Measurements from ENCODE around the gene N4BP2L2.

The N4BP2L2 gene

DNA sequence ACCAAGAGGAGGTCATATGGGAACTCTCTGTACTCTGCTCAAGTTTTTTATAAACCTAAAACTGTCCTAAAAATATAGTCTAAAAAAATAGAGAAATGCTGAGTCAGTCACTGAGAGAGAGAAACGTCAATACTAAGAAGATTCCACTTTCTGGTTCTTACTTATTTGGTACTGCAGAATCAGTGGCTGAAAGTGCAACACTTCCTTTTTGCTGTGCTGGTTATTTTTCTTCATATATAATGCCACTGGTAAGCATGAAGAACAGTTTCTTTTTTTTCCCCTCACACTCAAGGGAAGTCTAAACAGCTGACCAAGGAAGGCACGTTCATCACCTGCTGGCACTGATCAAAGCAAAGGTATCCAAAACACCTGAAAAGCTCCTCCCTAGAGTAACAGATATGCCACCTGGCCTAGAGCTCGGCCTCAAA lies 66.4 kb downstream of the N4BP2L2 start:
- H3K27me3 ChIP-seq (ENCODE audit: control insufficient read depth in 1 of 2, insufficient read depth in 2 of 2, low read length in 2 of 2): no peaks in the 10 kb centered on the region
- H3K27ac ChIP-seq (ENCODE audit: low read depth, low read length): no peak overlapping the region
- no peak overlapping the region for H3K4me3 ChIP-seq (ENCODE audit: low read depth in 1 of 2, low read length in 2 of 2)
- H3K36me3 ChIP-seq (ENCODE audit: control insufficient read depth in 1 of 2, insufficient read depth in 2 of 2, low read length in 2 of 2): no peaks in the 10 kb centered on the region
- no peak overlapping the region for H3K9ac ChIP-seq (ENCODE audit: low read depth in 1 of 2, low read length in 2 of 2)
- H3K9me3 ChIP-seq (ENCODE audit: control insufficient read depth in 1 of 2, low read length in 2 of 2): no peaks in the 10 kb centered on the region
- peaks cover 0 to 7% of the 10 kb centered on the region in 2 donors for H3K4me1 ChIP-seq (ENCODE audit: control insufficient read depth in 1 of 2, insufficient read depth in 2 of 2, low read length in 2 of 2)

GRCh38 chr13:32471187-32471922 lies 67.2 kb downstream of the N4BP2L2 start:
- Histone ChIP-seq H3K27ac (ENCODE audit: low read depth, low read length) (no peak overlapping the region), H3K9ac (ENCODE audit: low read depth in 1 of 2, low read length in 2 of 2) (no peak overlapping the region), H3K4me1 (ENCODE audit: control insufficient read depth in 1 of 2, insufficient read depth in 2 of 2, low read length in 2 of 2) (peaks cover 0 to 7% of the 10 kb centered on the region in 2 donors), H3K27me3 (ENCODE audit: control insufficient read depth in 1 of 2, insufficient read depth in 2 of 2, low read length in 2 of 2) (no peaks in the 10 kb centered on the region), H3K9me3 (ENCODE audit: control insufficient read depth in 1 of 2, low read length in 2 of 2) (no peaks in the 10 kb centered on the region), H3K36me3 (ENCODE audit: control insufficient read depth in 1 of 2, insufficient read depth in 2 of 2, low read length in 2 of 2) (no peaks in the 10 kb centered on the region), H3K4me3 (ENCODE audit: low read depth in 1 of 2, low read length in 2 of 2) (no peak overlapping the region)

- H3K36me3 ChIP-seq (ENCODE audit: control insufficient read depth in 1 of 2, insufficient read depth in 2 of 2, low read length in 2 of 2): no peaks in the 10 kb centered on the region
- no peak overlapping the region for H3K9ac ChIP-seq (ENCODE audit: low read depth in 1 of 2, low read length in 2 of 2)
- H3K9me3 ChIP-seq (ENCODE audit: control insufficient read depth in 1 of 2, low read length in 2 of 2): no peaks in the 10 kb centered on the region
- no peak overlapping the region for H3K4me3 ChIP-seq (ENCODE audit: low read depth in 1 of 2, low read length in 2 of 2)
- H3K4me1 ChIP-seq (ENCODE audit: control insufficient read depth in 1 of 2, insufficient read depth in 2 of 2, low read length in 2 of 2): peaks cover 0 to 7% of the 10 kb centered on the region in 2 donors
- H3K27ac ChIP-seq (ENCODE audit: low read depth, low read length): no peak overlapping the region
- no peaks in the 10 kb centered on the region for H3K27me3 ChIP-seq (ENCODE audit: control insufficient read depth in 1 of 2, insufficient read depth in 2 of 2, low read length in 2 of 2)
Observed at GRCh38 chr13:32468502-32469142, 70.0 kb downstream of the N4BP2L2 start.

- H3K27ac ChIP-seq (ENCODE audit: low read depth, low read length): no peak overlapping the region
- no peak overlapping the region for H3K4me3 ChIP-seq (ENCODE audit: low read depth in 1 of 2, low read length in 2 of 2)
- peaks cover 4 to 6% of the 10 kb centered on the region in 2 donors for H3K9me3 ChIP-seq (ENCODE audit: control insufficient read depth in 1 of 2, low read length in 2 of 2)
- H3K4me1 ChIP-seq (ENCODE audit: control insufficient read depth in 1 of 2, insufficient read depth in 2 of 2, low read length in 2 of 2): no peaks in the 10 kb centered on the region
- H3K36me3 ChIP-seq (ENCODE audit: control insufficient read depth in 1 of 2, insufficient read depth in 2 of 2, low read length in 2 of 2): no peaks in the 10 kb centered on the region
- no peaks in the 10 kb centered on the region for H3K27me3 ChIP-seq (ENCODE audit: control insufficient read depth in 1 of 2, insufficient read depth in 2 of 2, low read length in 2 of 2)
- no peak overlapping the region for H3K9ac ChIP-seq (ENCODE audit: low read depth in 1 of 2, low read length in 2 of 2)
Observed at GRCh38 chr13:32456591-32456990, 82.0 kb downstream of the N4BP2L2 start.

DNA sequence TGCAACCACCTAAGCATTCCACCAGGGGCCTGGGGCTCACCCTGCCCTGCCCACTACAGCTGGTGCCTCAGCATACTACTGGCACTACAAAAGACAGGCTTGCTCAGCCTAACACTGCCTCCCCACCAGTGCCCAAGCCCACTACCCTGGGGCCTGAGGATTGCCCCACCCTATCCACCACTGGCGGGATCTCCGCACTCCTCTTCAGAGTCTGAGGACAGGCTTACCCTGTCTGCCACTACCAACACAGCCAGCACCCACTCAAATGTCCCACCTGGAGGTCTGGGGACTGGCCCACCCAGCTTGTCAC lies 83.0 kb downstream of the N4BP2L2 start:
- no peak overlapping the region for H3K4me3 ChIP-seq (ENCODE audit: low read depth in 1 of 2, low read length in 2 of 2)
- no peak overlapping the region for H3K27ac ChIP-seq (ENCODE audit: low read depth, low read length)
- H3K9me3 ChIP-seq (ENCODE audit: control insufficient read depth in 1 of 2, low read length in 2 of 2): peaks cover 4 to 6% of the 10 kb centered on the region in 2 donors
- no peaks in the 10 kb centered on the region for H3K4me1 ChIP-seq (ENCODE audit: control insufficient read depth in 1 of 2, insufficient read depth in 2 of 2, low read length in 2 of 2)
- H3K36me3 ChIP-seq (ENCODE audit: control insufficient read depth in 1 of 2, insufficient read depth in 2 of 2, low read length in 2 of 2): no peaks in the 10 kb centered on the region
- H3K27me3 ChIP-seq (ENCODE audit: control insufficient read depth in 1 of 2, insufficient read depth in 2 of 2, low read length in 2 of 2): no peaks in the 10 kb centered on the region
- no peak overlapping the region for H3K9ac ChIP-seq (ENCODE audit: low read depth in 1 of 2, low read length in 2 of 2)

GRCh38 chr13:32454886-32455593 lies 83.6 kb downstream of the N4BP2L2 start:
- Histone ChIP-seq H3K9ac (ENCODE audit: low read depth in 1 of 2, low read length in 2 of 2) (no peak overlapping the region), H3K36me3 (ENCODE audit: control insufficient read depth in 1 of 2, insufficient read depth in 2 of 2, low read length in 2 of 2) (no peaks in the 10 kb centered on the region), H3K4me3 (ENCODE audit: low read depth in 1 of 2, low read length in 2 of 2) (no peak overlapping the region), H3K27me3 (ENCODE audit: control insufficient read depth in 1 of 2, insufficient read depth in 2 of 2, low read length in 2 of 2) (no peaks in the 10 kb centered on the region), H3K27ac (ENCODE audit: low read depth, low read length) (no peak overlapping the region), H3K9me3 (ENCODE audit: control insufficient read depth in 1 of 2, low read length in 2 of 2) (peaks cover 4 to 6% of the 10 kb centered on the region in 2 donors), H3K4me1 (ENCODE audit: control insufficient read depth in 1 of 2, insufficient read depth in 2 of 2, low read length in 2 of 2) (no peaks in the 10 kb centered on the region)

DNA sequence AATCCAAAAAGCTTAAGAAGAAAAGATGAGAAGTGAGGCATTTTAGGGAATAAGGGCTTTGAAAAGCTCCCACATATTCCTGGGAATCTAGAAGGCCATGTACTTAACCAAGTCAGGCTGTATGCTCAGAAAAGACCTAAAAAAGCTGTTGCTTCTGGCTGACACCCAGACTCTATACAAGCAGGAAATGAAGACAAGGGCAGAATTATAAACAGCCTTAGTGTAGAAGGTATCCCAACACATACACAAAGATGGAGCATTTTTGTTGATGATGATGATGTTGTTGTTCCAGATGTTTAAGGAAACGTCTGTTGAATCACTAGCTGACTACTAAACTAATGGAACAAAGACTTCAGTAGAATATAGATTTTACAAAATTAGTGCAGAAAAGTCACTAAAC lies 84.6 kb downstream of the N4BP2L2 start:
- H3K27me3 ChIP-seq (ENCODE audit: control insufficient read depth in 1 of 2, insufficient read depth in 2 of 2, low read length in 2 of 2): no peaks in the 10 kb centered on the region
- H3K4me3 ChIP-seq (ENCODE audit: low read depth in 1 of 2, low read length in 2 of 2): no peak overlapping the region
- no peaks in the 10 kb centered on the region for H3K36me3 ChIP-seq (ENCODE audit: control insufficient read depth in 1 of 2, insufficient read depth in 2 of 2, low read length in 2 of 2)
- H3K27ac ChIP-seq (ENCODE audit: low read depth, low read length): no peak overlapping the region
- peaks cover 4 to 6% of the 10 kb centered on the region in 2 donors for H3K9me3 ChIP-seq (ENCODE audit: control insufficient read depth in 1 of 2, low read length in 2 of 2)
- H3K4me1 ChIP-seq (ENCODE audit: control insufficient read depth in 1 of 2, insufficient read depth in 2 of 2, low read length in 2 of 2): peaks cover 0 to under 1% of the 10 kb centered on the region in 2 donors
- H3K9ac ChIP-seq (ENCODE audit: low read depth in 1 of 2, low read length in 2 of 2): no peak overlapping the region

GRCh38 chr13:32448972-32449371 lies 89.6 kb downstream of the N4BP2L2 start:
- Histone ChIP-seq H3K27me3 (ENCODE audit: control insufficient read depth in 1 of 2, insufficient read depth in 2 of 2, low read length in 2 of 2) (no peaks in the 10 kb centered on the region), H3K4me1 (ENCODE audit: control insufficient read depth in 1 of 2, insufficient read depth in 2 of 2, low read length in 2 of 2) (peaks cover 0 to 7% of the 10 kb centered on the region in 2 donors), H3K27ac (ENCODE audit: low read depth, low read length) (no peak overlapping the region), H3K4me3 (ENCODE audit: low read depth in 1 of 2, low read length in 2 of 2) (no peak overlapping the region), H3K36me3 (ENCODE audit: control insufficient read depth in 1 of 2, insufficient read depth in 2 of 2, low read length in 2 of 2) (no peaks in the 10 kb centered on the region), H3K9me3 (ENCODE audit: control insufficient read depth in 1 of 2, low read length in 2 of 2) (no peaks in the 10 kb centered on the region), H3K9ac (ENCODE audit: low read depth in 1 of 2, low read length in 2 of 2) (no peak overlapping the region)

GRCh38 chr13:32447894-32448623 lies 90.5 kb downstream of the N4BP2L2 start:
- H3K9me3 ChIP-seq (ENCODE audit: control insufficient read depth in 1 of 2, low read length in 2 of 2): no peaks in the 10 kb centered on the region
- peaks cover 0 to 7% of the 10 kb centered on the region in 2 donors for H3K4me1 ChIP-seq (ENCODE audit: control insufficient read depth in 1 of 2, insufficient read depth in 2 of 2, low read length in 2 of 2)
- H3K27me3 ChIP-seq (ENCODE audit: control insufficient read depth in 1 of 2, insufficient read depth in 2 of 2, low read length in 2 of 2): no peaks in the 10 kb centered on the region
- H3K9ac ChIP-seq (ENCODE audit: low read depth in 1 of 2, low read length in 2 of 2): no peak overlapping the region
- H3K4me3 ChIP-seq (ENCODE audit: low read depth in 1 of 2, low read length in 2 of 2): no peak overlapping the region
- H3K36me3 ChIP-seq (ENCODE audit: control insufficient read depth in 1 of 2, insufficient read depth in 2 of 2, low read length in 2 of 2): no peaks in the 10 kb centered on the region
- no peak overlapping the region for H3K27ac ChIP-seq (ENCODE audit: low read depth, low read length)
